ENCODE results near the gene OR4X1. TPM values are rescaled to one million over a fixed set of nuclear protein-coding genes. Genes with fewer than 3 reads are reported as not detected.
"Not testable (repeated sequence)": the region's sequence is repeated elsewhere in the genome, so short reads cannot be mapped to it uniquely, and the experiment has no call there.

OR4X1 gene
- not detected for polyA plus RNA-seq
- long read RNA-seq, donor 1: 0 reads
- long read RNA-seq, donor 2: 0 reads
- long read RNA-seq, donor 3: 0 reads
- long read RNA-seq, donor 4: 0 reads
- long read RNA-seq, donor 5: 0 reads
- long read RNA-seq, donor 6: 0 reads
- long read RNA-seq, donor 7: 0 reads
- long read RNA-seq, donor 8: 0 reads
- long read RNA-seq, donor 9: 0 reads
- long read RNA-seq, donor 10: 0 reads

GRCh38 chr11:48263423-48263911 is at the start of gene OR4X1:
Gene OR4X1 (plus strand): TSS chr11:48263861. CDS start chr11:48263861, 0 bp downstream.
- Histone ChIP-seq H3K4me3 (ENCODE audit: low read depth in 1 of 3, low read length in 3 of 3) (no peak within 1 kb of the TSS), H3K9me3 (ENCODE audit: control insufficient read depth in 2 of 2, insufficient read depth in 1 of 2, low read depth in 1 of 2, low read length in 1 of 2) (peaks cover 2 to 5% of the 10 kb centered on the region in 2 donors), H3K27ac (ENCODE audit: low read depth in 1 of 3, low read length in 2 of 3) (no peak within 1 kb of the TSS), H3K36me3 (ENCODE audit: control insufficient read depth in 3 of 3, insufficient read depth in 2 of 3, low read depth in 1 of 3, low read length in 3 of 3) (no peaks in the 10 kb centered on the region), H3K27me3 (ENCODE audit: control insufficient read depth in 3 of 3, insufficient read depth in 3 of 3, low read length in 3 of 3) (peaks cover 0 to 2% (median 0%) of the 10 kb centered on the region in 3 donors), H3K4me1 (ENCODE audit: control insufficient read depth in 3 of 3, insufficient read depth in 2 of 3, low read depth in 1 of 3, low read length in 2 of 3) (no peaks in the 10 kb centered on the region)
- DNase-seq (no peak), FAIRE-seq (no peak)
- WGBS, 3 donors: 26 to 33% (median 33%) methylated on average over 3 of the region's 3 CpGs

- WGBS, 3 donors: 48 to 73% (median 61%) methylated on average over 2 of the region's 2 CpGs
- DNase-seq: no peak
- Histone ChIP-seq H3K4me3 (ENCODE audit: low read depth in 1 of 3, low read length in 3 of 3) (no peak within 1 kb of the TSS), H3K36me3 (ENCODE audit: control insufficient read depth in 3 of 3, insufficient read depth in 2 of 3, low read depth in 1 of 3, low read length in 3 of 3) (no peaks in the 10 kb centered on the region), H3K27me3 (ENCODE audit: control insufficient read depth in 3 of 3, insufficient read depth in 3 of 3, low read length in 3 of 3) (no peaks in the 10 kb centered on the region), H3K4me1 (ENCODE audit: control insufficient read depth in 3 of 3, insufficient read depth in 2 of 3, low read depth in 1 of 3, low read length in 2 of 3) (no peaks in the 10 kb centered on the region), H3K27ac (ENCODE audit: low read depth in 1 of 3, low read length in 2 of 3) (no peak within 1 kb of the TSS), H3K9me3 (ENCODE audit: control insufficient read depth in 2 of 2, insufficient read depth in 1 of 2, low read depth in 1 of 2, low read length in 1 of 2) (no peaks in the 10 kb centered on the region)
- FAIRE-seq: no peak
Observed at GRCh38 chr11:48216510-48216909, 47.2 kb upstream of the OR4X1 start, which contains the start of gene OR4B1. Gene OR4B1 (plus strand): TSS chr11:48216810. CDS start chr11:48216810, 0 bp downstream.

GRCh38 chr11:48228761-48229160 is 34.9 kb upstream of the OR4X1 start:
- DNase-seq: no peak
- H3K27me3 ChIP-seq (ENCODE audit: control insufficient read depth in 3 of 3, insufficient read depth in 3 of 3, low read length in 3 of 3): no peaks in the 10 kb centered on the region
- no peaks in the 10 kb centered on the region for H3K36me3 ChIP-seq (ENCODE audit: control insufficient read depth in 3 of 3, insufficient read depth in 2 of 3, low read depth in 1 of 3, low read length in 3 of 3)
- H3K9me3 ChIP-seq (ENCODE audit: control insufficient read depth in 2 of 2, insufficient read depth in 1 of 2, low read depth in 1 of 2, low read length in 1 of 2): peaks cover 0 to 20% of the 10 kb centered on the region in 2 donors
- no peaks in the 10 kb centered on the region for H3K4me1 ChIP-seq (ENCODE audit: control insufficient read depth in 3 of 3, insufficient read depth in 2 of 3, low read depth in 1 of 3, low read length in 2 of 3)
- no peak overlapping the region for H3K27ac ChIP-seq (ENCODE audit: low read depth in 1 of 3, low read length in 2 of 3)
- H3K4me3 ChIP-seq (ENCODE audit: low read depth in 1 of 3, low read length in 3 of 3): no peak overlapping the region
- 81 to 86% (median 85%) methylated on average over 15 to 18 of the region's 18 CpGs for WGBS, 3 donors
- no peak for FAIRE-seq

GRCh38 chr11:48230057-48230456 is 33.6 kb upstream of the OR4X1 start:
- not testable (repeated sequence) for DNase-seq; H3K4me1 ChIP-seq (ENCODE audit: control insufficient read depth in 3 of 3, insufficient read depth in 2 of 3, low read depth in 1 of 3, low read length in 2 of 3); H3K4me3 ChIP-seq (ENCODE audit: low read depth in 1 of 3, low read length in 3 of 3); H3K36me3 ChIP-seq (ENCODE audit: control insufficient read depth in 3 of 3, insufficient read depth in 2 of 3, low read depth in 1 of 3, low read length in 3 of 3); H3K27ac ChIP-seq (ENCODE audit: low read depth in 1 of 3, low read length in 2 of 3); FAIRE-seq; H3K27me3 ChIP-seq (ENCODE audit: control insufficient read depth in 3 of 3, insufficient read depth in 3 of 3, low read length in 3 of 3)
- WGBS, 3 donors: 88 to 91% (median 90%) methylated on average over 11 of the region's 11 CpGs
- peaks cover 0 to 20% of the 10 kb centered on the region in 2 donors for H3K9me3 ChIP-seq (ENCODE audit: control insufficient read depth in 2 of 2, insufficient read depth in 1 of 2, low read depth in 1 of 2, low read length in 1 of 2)

DNA sequence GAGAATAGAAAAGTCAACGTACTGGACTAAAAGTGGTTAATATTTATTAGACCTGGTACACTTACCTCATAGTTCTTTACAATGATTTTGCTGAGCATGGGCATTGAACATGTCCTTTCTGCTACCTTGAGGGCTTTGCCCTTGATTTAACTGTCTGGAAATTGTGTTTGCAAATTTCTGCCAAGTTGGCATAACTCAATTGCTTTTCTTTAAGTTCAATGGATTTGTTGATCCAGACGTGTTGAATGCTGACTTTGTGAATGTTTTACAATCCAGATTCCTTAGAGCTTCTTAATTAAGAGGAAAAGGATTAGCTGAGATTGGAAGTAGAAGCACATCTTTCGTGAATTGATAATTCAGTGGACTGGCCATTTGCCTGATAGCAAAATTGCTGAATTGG is 25.9 kb upstream of the OR4X1 start:
- no peak for FAIRE-seq
- no peak overlapping the region for H3K4me3 ChIP-seq (ENCODE audit: low read depth in 1 of 3, low read length in 3 of 3)
- no peak for DNase-seq
- H3K4me1 ChIP-seq (ENCODE audit: control insufficient read depth in 3 of 3, insufficient read depth in 2 of 3, low read depth in 1 of 3, low read length in 2 of 3): no peaks in the 10 kb centered on the region
- 30 to 34% (median 34%) methylated on average over 3 of the region's 3 CpGs for WGBS, 3 donors
- H3K36me3 ChIP-seq (ENCODE audit: control insufficient read depth in 3 of 3, insufficient read depth in 2 of 3, low read depth in 1 of 3, low read length in 3 of 3): no peaks in the 10 kb centered on the region
- no peak overlapping the region for H3K27ac ChIP-seq (ENCODE audit: low read depth in 1 of 3, low read length in 2 of 3)
- no peaks in the 10 kb centered on the region for H3K27me3 ChIP-seq (ENCODE audit: control insufficient read depth in 3 of 3, insufficient read depth in 3 of 3, low read length in 3 of 3)
- H3K9me3 ChIP-seq (ENCODE audit: control insufficient read depth in 2 of 2, insufficient read depth in 1 of 2, low read depth in 1 of 2, low read length in 1 of 2): peaks cover 0 to 6% of the 10 kb centered on the region in 2 donors

- Histone ChIP-seq H3K27me3 (ENCODE audit: control insufficient read depth in 3 of 3, insufficient read depth in 3 of 3, low read length in 3 of 3) (no peaks in the 10 kb centered on the region), H3K4me1 (ENCODE audit: control insufficient read depth in 3 of 3, insufficient read depth in 2 of 3, low read depth in 1 of 3, low read length in 2 of 3) (no peaks in the 10 kb centered on the region), H3K27ac (ENCODE audit: low read depth in 1 of 3, low read length in 2 of 3) (no peak overlapping the region), H3K9me3 (ENCODE audit: control insufficient read depth in 2 of 2, insufficient read depth in 1 of 2, low read depth in 1 of 2, low read length in 1 of 2) (peaks cover 0 to 7% of the 10 kb centered on the region in 2 donors), H3K36me3 (ENCODE audit: control insufficient read depth in 3 of 3, insufficient read depth in 2 of 3, low read depth in 1 of 3, low read length in 3 of 3) (no peaks in the 10 kb centered on the region), H3K4me3 (ENCODE audit: low read depth in 1 of 3, low read length in 3 of 3) (no peak overlapping the region)
- DNase-seq (no peak), FAIRE-seq (no peak)
- 61 to 69% (median 66%) methylated on average over 3 of the region's 3 CpGs for WGBS, 3 donors
Observed at GRCh38 chr11:48242501-48242900, 21.2 kb upstream of the OR4X1 start.

DNA sequence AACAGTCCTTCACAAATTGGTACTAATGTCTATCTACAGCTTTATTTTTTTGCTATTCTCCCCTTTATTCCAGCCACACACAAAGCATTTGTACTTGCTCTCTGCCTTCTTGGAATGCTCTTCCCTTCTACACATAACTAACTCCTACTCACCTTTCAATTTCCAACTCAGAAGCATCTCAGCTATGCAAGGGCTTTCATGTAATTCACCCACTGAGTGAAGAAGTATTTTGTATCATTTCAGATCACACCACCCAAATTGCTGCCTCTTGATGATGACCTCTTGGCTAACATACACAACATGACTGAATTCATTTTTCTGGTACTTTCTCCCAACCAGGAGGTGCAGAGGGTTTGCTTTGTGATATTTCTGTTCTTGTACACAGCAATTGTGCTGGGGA is 18.9 kb upstream of the OR4X1 start, which contains the start of gene OR4X2:
Gene OR4X2, plus strand, starts transcription at position 301 of the 400 bp plus-strand sequence. Its CDS starts 0 bp downstream, at position 301.
- Histone ChIP-seq H3K4me1 (ENCODE audit: control insufficient read depth in 3 of 3, insufficient read depth in 2 of 3, low read depth in 1 of 3, low read length in 2 of 3) (no peaks in the 10 kb centered on the region), H3K27me3 (ENCODE audit: control insufficient read depth in 3 of 3, insufficient read depth in 3 of 3, low read length in 3 of 3) (no peaks in the 10 kb centered on the region), H3K9me3 (ENCODE audit: control insufficient read depth in 2 of 2, insufficient read depth in 1 of 2, low read depth in 1 of 2, low read length in 1 of 2) (peaks cover 0 to 12% of the 10 kb centered on the region in 2 donors), H3K27ac (ENCODE audit: low read depth in 1 of 3, low read length in 2 of 3) (no peak within 1 kb of the TSS), H3K4me3 (ENCODE audit: low read depth in 1 of 3, low read length in 3 of 3) (no peak within 1 kb of the TSS), H3K36me3 (ENCODE audit: control insufficient read depth in 3 of 3, insufficient read depth in 2 of 3, low read depth in 1 of 3, low read length in 3 of 3) (no peaks in the 10 kb centered on the region)
- FAIRE-seq (no peak), DNase-seq (no peak)

DNA sequence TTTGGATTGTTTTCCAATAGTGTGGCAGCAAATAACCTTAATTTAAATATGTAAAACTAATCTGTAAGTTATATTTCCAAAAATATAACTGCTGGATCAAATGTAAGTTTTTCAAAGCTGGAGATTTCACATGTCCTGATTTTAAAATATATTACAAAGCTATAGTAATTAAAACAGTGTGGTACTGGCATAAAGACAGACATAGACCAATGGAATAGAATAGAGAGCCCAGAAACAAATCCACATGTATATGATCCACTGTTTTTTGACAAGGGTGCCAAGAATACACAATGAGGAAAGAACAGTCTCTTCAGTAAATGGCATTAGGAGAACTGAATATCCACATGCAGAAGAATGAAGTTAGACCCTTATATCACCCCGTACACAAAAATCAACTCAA is 14.8 kb upstream of the OR4X1 start:
- Histone ChIP-seq H3K4me1 (ENCODE audit: control insufficient read depth in 3 of 3, insufficient read depth in 2 of 3, low read depth in 1 of 3, low read length in 2 of 3) (no peaks in the 10 kb centered on the region), H3K36me3 (ENCODE audit: control insufficient read depth in 3 of 3, insufficient read depth in 2 of 3, low read depth in 1 of 3, low read length in 3 of 3) (no peaks in the 10 kb centered on the region), H3K4me3 (ENCODE audit: low read depth in 1 of 3, low read length in 3 of 3) (no peak overlapping the region), H3K27me3 (ENCODE audit: control insufficient read depth in 3 of 3, insufficient read depth in 3 of 3, low read length in 3 of 3) (no peaks in the 10 kb centered on the region), H3K9me3 (ENCODE audit: control insufficient read depth in 2 of 2, insufficient read depth in 1 of 2, low read depth in 1 of 2, low read length in 1 of 2) (peaks cover 0 to 8% of the 10 kb centered on the region in 2 donors), H3K27ac (ENCODE audit: low read depth in 1 of 3, low read length in 2 of 3) (no peak overlapping the region)
- DNase-seq (no peak), FAIRE-seq (no peak)
- WGBS, 3 donors: 89 to 98% (median 90%) methylated on average over 1 of the region's 1 CpG

- Histone ChIP-seq H3K4me1 (ENCODE audit: control insufficient read depth in 3 of 3, insufficient read depth in 2 of 3, low read depth in 1 of 3, low read length in 2 of 3) (no peaks in the 10 kb centered on the region), H3K27ac (ENCODE audit: low read depth in 1 of 3, low read length in 2 of 3) (no peak overlapping the region), H3K4me3 (ENCODE audit: low read depth in 1 of 3, low read length in 3 of 3) (no peak overlapping the region), H3K27me3 (ENCODE audit: control insufficient read depth in 3 of 3, insufficient read depth in 3 of 3, low read length in 3 of 3) (peaks cover 0 to 2% (median 0%) of the 10 kb centered on the region in 3 donors), H3K9me3 (ENCODE audit: control insufficient read depth in 2 of 2, insufficient read depth in 1 of 2, low read depth in 1 of 2, low read length in 1 of 2) (peaks cover 2 to 5% of the 10 kb centered on the region in 2 donors), H3K36me3 (ENCODE audit: control insufficient read depth in 3 of 3, insufficient read depth in 2 of 3, low read depth in 1 of 3, low read length in 3 of 3) (no peaks in the 10 kb centered on the region)
- WGBS, 3 donors: 76 to 83% (median 79%) methylated on average over 2 of the region's 2 CpGs
- FAIRE-seq: no peak
- DNase-seq: no peak
Observed at GRCh38 chr11:48261600-48261999, 2.1 kb upstream of the OR4X1 start.

All from small intestine (tissue), 16 donors.